Vagina (tissue), 2 donors: Measurements from ENCODE around the gene LCMT1. TPM values are rescaled to one million over a fixed set of nuclear protein-coding genes. Genes with fewer than 3 reads are reported as not detected.

Experiments used
- DNase-seq, 2 donors: peaks; one replicate each; pipeline ENCODE4 v3.0.0-alpha.2; 2017; ENCODE audit errors: extremely low spot score in 2 of 2
- H3K27ac ChIP-seq: fragments of 200-600 bp; sonication (generic); one replicate; pipeline ENCODE4 v1.5.1; 2019
- H3K27me3 ChIP-seq: fragments of 200-600 bp; sonication (generic); one replicate; pipeline ENCODE4 v1.5.1; 2019
- H3K36me3 ChIP-seq, 2 donors: fragments of 200-600 bp; sonication (generic); one replicate each; pipeline ENCODE4 v1.5.1; 2017 to 2019
- H3K4me1 ChIP-seq: fragments of 200-600 bp; sonication (generic); one replicate; pipeline ENCODE4 v1.5.1; 2019
- H3K4me3 ChIP-seq, 2 donors: fragments of 200-600 bp; sonication (generic); 1 replicate in 1 of 2; 2 replicates in 1 of 2; pipeline ENCODE4 v1.5.1; 2016 to 2019
- H3K9me3 ChIP-seq: fragments of 200-600 bp; sonication (generic); one replicate; pipeline ENCODE4 v1.5.1; 2019
- POLR2A ChIP-seq, 2 donors: fragments of 450-650 bp; IDR thresholded peaks; one replicate each; pipeline ENCODE4 v1.6.1; 2017; ENCODE audit warnings: antibody characterized with exemption in 2 of 2, mild to moderate bottlenecking in 2 of 2, moderate library complexity in 2 of 2
- POLR2AphosphoS5 ChIP-seq, 2 donors: sonication (generic); formaldehyde crosslinking; IDR thresholded peaks; one replicate each; pipeline ENCODE4 v1.9.0; 2017; ENCODE audit warnings: antibody characterized with exemption in 2 of 2, mild to moderate bottlenecking in 2 of 2, low read depth in 1 of 2; ENCODE audit not compliant: insufficient read depth in 1 of 2
- intact Hi-C: fragments of 100-400 bp; cut with DNase I; formaldehyde crosslinking; loops from one replicate; pipeline ENCODE4 v1.15.1; 2023
- total RNA-seq: library from RNA; depleted of rRNA; stranded (reverse); fragments of >200 nt; gene quantifications from one replicate; pipeline ENCODE4 v1.2.3, GENCODE V29; 2016
- TF ChIP-seq, protein P1 (sequence below), 3 experiments: fragments of 450-650 bp in 2 of 3; fragments of 200-600 bp in 1 of 3; sonication (generic) in 1 of 3; IDR thresholded peaks; one replicate each; pipeline ENCODE4 v1.5.1; 2017 to 2019; ENCODE audit warnings: antibody characterized with exemption in 3 of 3, mild to moderate bottlenecking in 2 of 3, moderate library complexity in 2 of 3

The LCMT1 gene
- total RNA-seq, 1 donor from 2014 or later, result 29.2 TPM

- H3K9me3 ChIP-seq, result no peaks in the 10 kb centered on the region
- intact Hi-C loops, result no loop called here
- DNase-seq, result no peak
- H3K4me3 ChIP-seq, result no peak overlapping the region
- TF ChIP-seq POLR2A (IDR thresholded peaks at IDR 0.05) (no peak), POLR2AphosphoS5 (IDR thresholded peaks at IDR 0.05; ENCODE audit: insufficient read depth in 1 of 2, low read depth in 1 of 2) (no peak)
- TF ChIP-seq, protein P1, sequence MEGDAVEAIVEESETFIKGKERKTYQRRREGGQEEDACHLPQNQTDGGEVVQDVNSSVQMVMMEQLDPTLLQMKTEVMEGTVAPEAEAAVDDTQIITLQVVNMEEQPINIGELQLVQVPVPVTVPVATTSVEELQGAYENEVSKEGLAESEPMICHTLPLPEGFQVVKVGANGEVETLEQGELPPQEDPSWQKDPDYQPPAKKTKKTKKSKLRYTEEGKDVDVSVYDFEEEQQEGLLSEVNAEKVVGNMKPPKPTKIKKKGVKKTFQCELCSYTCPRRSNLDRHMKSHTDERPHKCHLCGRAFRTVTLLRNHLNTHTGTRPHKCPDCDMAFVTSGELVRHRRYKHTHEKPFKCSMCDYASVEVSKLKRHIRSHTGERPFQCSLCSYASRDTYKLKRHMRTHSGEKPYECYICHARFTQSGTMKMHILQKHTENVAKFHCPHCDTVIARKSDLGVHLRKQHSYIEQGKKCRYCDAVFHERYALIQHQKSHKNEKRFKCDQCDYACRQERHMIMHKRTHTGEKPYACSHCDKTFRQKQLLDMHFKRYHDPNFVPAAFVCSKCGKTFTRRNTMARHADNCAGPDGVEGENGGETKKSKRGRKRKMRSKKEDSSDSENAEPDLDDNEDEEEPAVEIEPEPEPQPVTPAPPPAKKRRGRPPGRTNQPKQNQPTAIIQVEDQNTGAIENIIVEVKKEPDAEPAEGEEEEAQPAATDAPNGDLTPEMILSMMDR (IDR thresholded peaks at IDR 0.05), result no peak
- H3K36me3 ChIP-seq, result no peaks in the 10 kb centered on the region
- no peaks in the 10 kb centered on the region for H3K4me1 ChIP-seq
- H3K27ac ChIP-seq, result no peak overlapping the region
- H3K27me3 ChIP-seq, result no peaks in the 10 kb centered on the region
Observed at GRCh38 chr16:25080420-25081131, 31.0 kb upstream of the LCMT1 start.

DNA sequence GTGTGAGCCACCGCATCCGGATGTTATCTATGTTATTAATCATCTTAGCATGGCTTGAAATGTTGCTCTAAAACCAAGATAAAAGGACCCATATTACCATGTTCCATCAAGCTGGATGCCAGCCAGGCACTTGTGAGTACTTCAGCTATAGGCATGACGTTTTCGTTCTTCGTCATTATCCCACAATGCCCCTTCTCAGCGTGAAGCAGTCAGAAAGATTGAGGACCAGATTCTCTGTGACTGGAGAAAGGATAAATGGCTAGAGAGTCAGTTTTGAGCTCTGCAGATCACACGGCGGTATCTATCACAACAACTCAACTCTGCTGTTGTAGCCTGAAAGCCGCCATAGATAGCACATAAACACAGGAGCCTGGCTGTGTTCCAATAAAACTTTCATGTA is 29.8 kb upstream of the LCMT1 start:
- Histone ChIP-seq H3K9me3 (no peaks in the 10 kb centered on the region), H3K4me3 (no peak overlapping the region), H3K27ac (no peak overlapping the region), H3K36me3 (no peaks in the 10 kb centered on the region), H3K27me3 (no peaks in the 10 kb centered on the region), H3K4me1 (no peaks in the 10 kb centered on the region)
- intact Hi-C loops, result no loop called here
- DNase-seq, result no peak
- TF ChIP-seq POLR2A (IDR thresholded peaks at IDR 0.05), result no peak
- TF ChIP-seq POLR2AphosphoS5 (IDR thresholded peaks at IDR 0.05; ENCODE audit: insufficient read depth in 1 of 2, low read depth in 1 of 2), result no peak
- TF ChIP-seq, protein P1 (IDR thresholded peaks at IDR 0.05), result no peak

DNA sequence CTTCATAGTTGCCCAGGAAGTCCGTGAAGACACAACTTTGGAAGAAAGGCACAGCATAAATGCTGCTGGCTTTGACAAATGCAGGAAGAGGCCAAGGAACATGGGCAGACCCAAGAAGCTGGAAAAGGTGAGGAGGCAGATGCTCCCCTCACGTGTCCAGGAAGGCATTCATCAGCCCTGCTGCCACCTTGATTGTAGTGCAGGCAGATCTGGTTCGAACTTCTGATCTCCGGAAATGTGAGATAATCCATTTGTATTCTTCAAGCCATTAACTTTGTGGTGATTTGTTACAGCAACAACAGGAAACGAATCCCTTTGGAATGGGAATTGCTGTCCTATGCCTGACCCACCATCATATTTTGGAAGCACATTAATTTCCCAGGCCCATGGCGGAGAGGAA is 28.5 kb upstream of the LCMT1 start:
- intact Hi-C loops, result no loop called here
- Histone ChIP-seq H3K27ac (no peak overlapping the region), H3K27me3 (no peaks in the 10 kb centered on the region), H3K36me3 (no peaks in the 10 kb centered on the region), H3K4me3 (no peak overlapping the region), H3K9me3 (no peaks in the 10 kb centered on the region), H3K4me1 (no peaks in the 10 kb centered on the region)
- TF ChIP-seq POLR2A (IDR thresholded peaks at IDR 0.05), result no peak
- TF ChIP-seq, protein P1 (IDR thresholded peaks at IDR 0.05), result no peak
- no peak for TF ChIP-seq POLR2AphosphoS5 (IDR thresholded peaks at IDR 0.05; ENCODE audit: insufficient read depth in 1 of 2, low read depth in 1 of 2)
- DNase-seq, result no peak

GRCh38 chr16:25083701-25084100 is 27.8 kb upstream of the LCMT1 start:
- Histone ChIP-seq H3K9me3 (no peaks in the 10 kb centered on the region), H3K27me3 (no peaks in the 10 kb centered on the region), H3K27ac (no peak overlapping the region), H3K4me1 (no peaks in the 10 kb centered on the region), H3K4me3 (no peak overlapping the region), H3K36me3 (no peaks in the 10 kb centered on the region)
- intact Hi-C loops, result no loop called here
- no peak for TF ChIP-seq POLR2AphosphoS5 (IDR thresholded peaks at IDR 0.05; ENCODE audit: insufficient read depth in 1 of 2, low read depth in 1 of 2)
- TF ChIP-seq POLR2A (IDR thresholded peaks at IDR 0.05), result no peak
- no peak for DNase-seq

- intact Hi-C loops, result no loop called here
- no peak for DNase-seq
- Histone ChIP-seq H3K36me3 (no peaks in the 10 kb centered on the region), H3K27me3 (no peaks in the 10 kb centered on the region), H3K4me3 (no peak overlapping the region), H3K4me1 (no peaks in the 10 kb centered on the region), H3K9me3 (no peaks in the 10 kb centered on the region), H3K27ac (no peak overlapping the region)
- TF ChIP-seq, protein P1 (IDR thresholded peaks at IDR 0.05), result no peak
- TF ChIP-seq POLR2AphosphoS5 (IDR thresholded peaks at IDR 0.05; ENCODE audit: insufficient read depth in 1 of 2, low read depth in 1 of 2) (no peak), POLR2A (IDR thresholded peaks at IDR 0.05) (no peak)
Observed at GRCh38 chr16:25084797-25085196, 26.7 kb upstream of the LCMT1 start.
